Measurements from ENCODE around the gene ULK3. TPM values are rescaled to one million over a fixed set of nuclear protein-coding genes. Genes with fewer than 3 reads are reported as not detected.

Gene ULK3
- total and polyA plus RNA-seq, 2 of the 4 experiments (the other 2 are of a cell fraction): 11.8 to 22.7 TPM

DNA sequence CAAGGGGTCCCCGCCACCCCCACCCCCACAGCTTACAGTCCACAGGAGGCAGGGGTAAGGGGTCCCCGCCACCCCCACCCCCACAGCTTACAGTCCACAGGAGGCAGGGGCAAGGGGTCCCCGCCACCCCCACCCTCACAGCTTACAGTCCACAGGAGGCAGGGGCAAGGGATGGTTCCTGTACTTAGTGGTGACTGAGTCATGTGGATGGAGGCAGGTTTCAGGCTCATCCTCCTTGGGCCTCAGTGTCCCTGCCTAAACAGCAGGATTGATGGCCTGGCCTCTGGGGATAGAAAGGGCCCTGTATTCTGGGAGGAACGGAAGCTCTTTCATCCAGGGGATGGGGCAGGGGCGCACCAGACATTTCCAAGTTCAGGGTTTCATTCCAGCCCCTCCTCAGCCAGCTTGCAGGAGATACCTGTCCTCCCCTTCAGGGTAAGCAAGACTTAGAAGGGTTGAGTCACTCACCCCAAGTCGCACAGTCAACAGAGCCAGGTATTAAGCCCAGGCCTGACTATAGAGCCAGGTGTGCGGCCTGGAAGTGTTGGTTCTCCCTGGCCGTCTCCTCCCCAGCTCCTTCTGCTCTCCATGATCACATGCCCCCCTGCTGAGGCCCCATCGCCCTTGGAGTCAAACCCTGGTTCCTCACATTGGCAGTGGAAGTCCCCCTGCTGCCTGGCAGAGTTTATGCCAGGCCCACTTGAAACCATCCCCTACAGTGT is 48.5 kb downstream of the ULK3 start:
- Histone ChIP-seq H3K4ac (ENCODE audit: low read depth, low read length) (no peak overlapping the region), H3K9me3 (ENCODE audit: control insufficient read depth, insufficient read depth, low read length) (no peaks in the 10 kb centered on the region), H2BK5ac (ENCODE audit: low read depth, low read length, poor library complexity, severe bottlenecking) (no peak overlapping the region), H2BK15ac (ENCODE audit: low read depth, low read length) (no peak overlapping the region), H4K91ac (ENCODE audit: insufficient read depth, low read depth, low read length) (no peak overlapping the region), H3K56ac (ENCODE audit: extremely low read depth, insufficient read depth, low read length) (no peak overlapping the region), H2BK120ac (ENCODE audit: low read depth, low read length) (no peak overlapping the region), H2BK20ac (ENCODE audit: low read depth, low read length) (no peak overlapping the region), H3K79me1 (ENCODE audit: low read depth in 1 of 2, low read length in 2 of 2) (peaks cover 22 to 87% of the 10 kb centered on the region in 2 experiments), H4K20me1 (ENCODE audit: insufficient read depth, low read length) (peaks cover 91% of the 10 kb centered on the region), H2AK9ac (replicated peaks; ENCODE audit: low read depth, low read length, poor library complexity) (no peak overlapping the region), H2AK5ac (ENCODE audit: low read depth, low read length) (no peak overlapping the region), H3K23ac (ENCODE audit: low read depth, low read length) (no peak overlapping the region), H3K4me1 (ENCODE audit: control insufficient read depth, insufficient read depth, low read length) (peaks cover 13% of the 10 kb centered on the region), H3K14ac (replicated peaks; ENCODE audit: low read depth, low read length) (no peak overlapping the region), H3K4me3 (ENCODE audit: insufficient read depth, low read depth, low read length) (no peak overlapping the region), H2AFZ (replicated peaks; ENCODE audit: low read length, poor library complexity) (no peak overlapping the region), H3K4me2 (ENCODE audit: low read depth, low read length) (no peak overlapping the region), H3K18ac (ENCODE audit: low read depth, low read length) (no peak overlapping the region), H4K8ac (ENCODE audit: low read depth in 2 of 2, low read length in 2 of 2) (no peak overlapping the region), H3K9me1 (ENCODE audit: insufficient read depth, low read length) (peaks cover 27% of the 10 kb centered on the region), H3K36me3 (ENCODE audit: control insufficient read depth, insufficient read depth, low read length) (peaks cover 8% of the 10 kb centered on the region), H3K27me3 (ENCODE audit: control insufficient read depth, insufficient read depth, low read length) (no peaks in the 10 kb centered on the region), H3K9ac (ENCODE audit: low read depth, low read length) (no peak overlapping the region), H3K27ac (ENCODE audit: insufficient read depth, low read length) (no peak overlapping the region), H4K5ac (ENCODE audit: low read depth, low read length) (no peak overlapping the region)
- ChIA-PET POLR2A (ENCODE audit: unreplicated experiment) (interaction anchor here (0.6 kb wide), 1 partner anchor 19 kb away, joined by 3 read pairs; no protein-coding TSS in a partner anchor), CTCF (no interaction called here)
- no TSS peak for BruUV-seq (replicated peaks)
- intact Hi-C loops (cut with micrococcal nuclease) (no loop called here), dilution Hi-C loops (cut with HindIII; ENCODE audit: low sequenced_read_pairs, unreplicated experiment) (no loop called here), in situ Hi-C loops (cut with MboI; ENCODE audit: low sequenced_read_pairs) (no loop called here)
- TF ChIP-seq BHLHE40 (IDR thresholded peaks at IDR 0.05; ENCODE audit: low read depth, low read length) (no peak), CHD1 (IDR thresholded peaks at IDR 0.05; ENCODE audit: low read depth, low read length) (no peak)
- no peak for ATAC-seq (ENCODE audit: low read depth)
- no CpG with 5 or more reads among the region's 9 CpGs for WGBS, 2 experiments (ENCODE audit: extremely low coverage in 2 of 2, insufficient read length in 1 of 2)
- no peak for DNase-seq

All from IMR-90 (cell line).